Panc1 (cell line): ENCODE data around the gene RBP4. TPM values are rescaled to one million over a fixed set of nuclear protein-coding genes. Genes with fewer than 3 reads are reported as not detected.

ENCODE experiments used
- ATAC-seq: fragments of 200-7000 bp; cut with Tn5 transposase; 2 replicates; pipeline ENCODE4 v1.9.1; 2020; ENCODE audit warnings: mild to moderate bottlenecking, moderate library complexity
- BruUV-seq: library from RNA; stranded (reverse); fragments of 400-500 nt; replicated peaks from 2 replicates; lab custom pipeline; 2021; lab: Mats Ljungman, UMichigan
- CTCF ChIA-PET: fragments of 300-600 bp; sonication (Branson Sonifier 250); formaldehyde crosslinking; loops from one replicate; lab custom pipeline; 2022; ENCODE audit warnings: antibody characterized with exemption; lab: Charles Lee
- POLR2A ChIA-PET: fragments of 300-600 bp; sonication (Branson Sonifier 250); formaldehyde crosslinking; loops from one replicate; lab custom pipeline; 2022; ENCODE audit warnings: antibody characterized with exemption; lab: Charles Lee
- DNase-seq: peaks from one replicate; pipeline ENCODE4 v3.0.0-alpha.2; 2010; ENCODE audit warnings: low read depth, low spot score
- H3K27ac ChIP-seq: 2 replicates; pipeline ENCODE4 v1.5.1; 2011; ENCODE audit warnings: mild to moderate bottlenecking, low read length, inconsistent platforms
- H3K27me3 ChIP-seq: fragments of 200-500 bp; sonication (Bioruptor generic); 2 replicates; pipeline ENCODE4 v1.6.0; 2014; ENCODE audit warnings: low read length, inconsistent platforms; ENCODE audit not compliant: control insufficient read depth, insufficient read depth
- H3K36me3 ChIP-seq: fragments of 200-500 bp; sonication (Bioruptor generic); 2 replicates; pipeline ENCODE4 v1.5.1; 2014; ENCODE audit warnings: inconsistent platforms, mild to moderate bottlenecking, low read length, moderate library complexity; ENCODE audit not compliant: control insufficient read depth, insufficient read depth
- H3K4me1 ChIP-seq: 2 replicates; pipeline ENCODE4 v1.5.1; 2011; ENCODE audit warnings: inconsistent platforms, mild to moderate bottlenecking, low read length, moderate library complexity; ENCODE audit not compliant: control insufficient read depth, insufficient read depth
- H3K4me3 ChIP-seq, 2 experiments: 2 replicates each; pipeline ENCODE4 v1.5.1; 2011 to 2012; ENCODE audit warnings: low read depth in 2 of 2, low read length in 2 of 2, mild to moderate bottlenecking in 2 of 2, inconsistent platforms in 1 of 2, moderate library complexity in 1 of 2
- H3K9me3 ChIP-seq: fragments of 200-500 bp; sonication (Bioruptor generic); 2 replicates; pipeline ENCODE4 v1.5.1; 2014; ENCODE audit warnings: low read depth, mild to moderate bottlenecking, inconsistent platforms, low read length, moderate library complexity; ENCODE audit not compliant: control insufficient read depth, insufficient read depth
- CTCF ChIP-seq: fragments of 450-650 bp; IDR thresholded peaks from 2 replicates; pipeline ENCODE4 v1.5.1; 2017; ENCODE audit warnings: mild to moderate bottlenecking
- POLR2AphosphoS5 ChIP-seq: IDR thresholded peaks from 2 replicates; pipeline ENCODE4 v1.6.1; 2012; ENCODE audit warnings: mild to moderate bottlenecking, low read depth, low read length, moderate library complexity
- REST ChIP-seq, 2 experiments: IDR thresholded peaks; 2 replicates each; pipeline ENCODE4 v1.6.1; 2011 to 2012; ENCODE audit warnings: low read depth in 2 of 2, control low read depth in 1 of 2, low read length in 1 of 2, mild to moderate bottlenecking in 1 of 2, moderate library complexity in 1 of 2; ENCODE audit not compliant: insufficient read depth in 1 of 2
- SIN3A ChIP-seq: IDR thresholded peaks from 2 replicates; pipeline ENCODE4 v1.6.1; 2012; ENCODE audit warnings: low read depth, mild to moderate bottlenecking, low read length, moderate library complexity, borderline replicate concordance; ENCODE audit not compliant: insufficient read depth
- TCF7L2 ChIP-seq: IDR thresholded peaks from 2 replicates; pipeline ENCODE4 v1.6.1; 2011; ENCODE audit warnings: mild to moderate bottlenecking, low read depth, low read length, inconsistent platforms
- in situ Hi-C: cut with HindIII; loops from 2 replicates; pipeline ENCODE4 v1.10.0; 2016; ENCODE audit warnings: low sequenced_read_pairs, low pct_unique_long_range_greater_than_20kb
- intact Hi-C: fragments of 100-400 bp; cut with micrococcal nuclease; formaldehyde crosslinking; loops from one replicate; pipeline ENCODE4 v1.10.0; 2022; ENCODE audit not compliant: unreplicated experiment
- total RNA-seq: library from RNA; stranded (reverse); gene quantifications from one replicate; pipeline ENCODE4 v1.2.1, GENCODE V29; 2021; ENCODE audit not compliant: unreplicated experiment

RBP4 gene
- total RNA-seq, 1 experiment from 2014 or later, result 6.9 TPM

- ATAC-seq, result no peak
- no peak for DNase-seq
- BruUV-seq, result no TSS peak
- Histone ChIP-seq H3K4me1 (no peaks in the 10 kb centered on the region), H3K27ac (no peak overlapping the region), H3K27me3 (peaks cover 2% of the 10 kb centered on the region; the same call in 1 of the 2 replicates), H3K36me3 (no peaks in the 10 kb centered on the region), H3K4me3 (no peak overlapping the region), H3K9me3 (no peaks in the 10 kb centered on the region)
- intact Hi-C loops (no loop called here), in situ Hi-C loops (no loop called here)
- TF ChIP-seq CTCF, result no peak
- no peak for TF ChIP-seq TCF7L2
- no peak for TF ChIP-seq REST (IDR thresholded peaks at IDR 0.05; ENCODE audit: insufficient read depth in 1 of 2, low read depth in 2 of 2, low read length in 1 of 2)
- TF ChIP-seq SIN3A, result no peak
- TF ChIP-seq POLR2AphosphoS5, result no peak
- POLR2A ChIA-PET, result no interaction called here
- CTCF ChIA-PET, result no interaction called here
Observed at GRCh38 chr10:93628858-93629257, 27.8 kb upstream of the RBP4 start.

- H3K36me3 ChIP-seq, result no peaks in the 10 kb centered on the region
- POLR2A ChIA-PET, result interaction anchor here (0.7 kb wide), 1 partner anchor 830 kb away, joined by 12 read pairs; no protein-coding TSS in a partner anchor
Observed at GRCh38 chr10:93622942-93623341, 21.9 kb upstream of the RBP4 start.

More at GRCh38 chr10:93622942-93623341, 21.9 kb upstream of the RBP4 start:
- in situ Hi-C loops (no loop called here), intact Hi-C loops (no loop called here)
- no peak for ATAC-seq
- Histone ChIP-seq H3K27me3 (peaks cover 13% of the 10 kb centered on the region; the same call in 1 of the 2 replicates), H3K9me3 (no peaks in the 10 kb centered on the region), H3K4me1 (no peaks in the 10 kb centered on the region), H3K27ac (no peak overlapping the region), H3K4me3 (no peak overlapping the region)
- no peak for TF ChIP-seq REST (IDR thresholded peaks at IDR 0.05; ENCODE audit: insufficient read depth in 1 of 2, low read depth in 2 of 2, low read length in 1 of 2)
- TF ChIP-seq CTCF, result no peak
- no peak for TF ChIP-seq SIN3A
- no peak for TF ChIP-seq POLR2AphosphoS5
- TF ChIP-seq TCF7L2, result no peak
- BruUV-seq, result no TSS peak
- CTCF ChIA-PET, result no interaction called here
- DNase-seq, result no peak
